ENCODE data around the gene NPDC1.
A peak's percentile ranks its signal among the peaks of the same experiment; 100 is the strongest.

The NPDC1 gene

GRCh38 chr9:137026384-137026783 lies 19.6 kb downstream of the NPDC1 start:
- DNase-seq (ENCODE audit: low read depth in 2 of 2): no peak

GRCh38 chr9:137025517-137025966 lies 20.4 kb downstream of the NPDC1 start:
- no peak for DNase-seq (ENCODE audit: low read depth in 2 of 2)

GRCh38 chr9:137023583-137023991 lies 22.4 kb downstream of the NPDC1 start:
- DNase-seq (ENCODE audit: low read depth in 2 of 2): no peak

DNA sequence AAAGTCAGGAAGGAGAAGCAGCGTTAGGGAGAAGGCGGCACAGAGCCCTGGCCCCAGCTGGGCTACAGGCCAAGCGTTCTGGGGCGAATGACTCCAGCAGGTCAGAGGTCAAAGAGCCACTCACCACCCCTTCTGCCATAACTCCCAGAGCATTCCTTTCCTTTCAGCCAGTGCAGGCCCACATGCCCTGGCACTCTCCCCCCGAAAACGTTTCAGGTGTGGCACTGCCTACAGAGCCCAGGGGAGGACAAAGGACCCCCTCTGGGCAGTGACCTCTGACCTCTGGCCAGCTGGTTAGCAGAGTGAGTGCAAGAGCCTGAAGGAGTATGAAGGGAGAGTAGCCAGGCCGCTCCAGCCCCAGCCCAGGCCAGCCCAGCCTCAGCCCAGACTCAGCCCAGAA lies 22.8 kb downstream of the NPDC1 start:
- no peak for DNase-seq (ENCODE audit: low read depth in 2 of 2)

DNA sequence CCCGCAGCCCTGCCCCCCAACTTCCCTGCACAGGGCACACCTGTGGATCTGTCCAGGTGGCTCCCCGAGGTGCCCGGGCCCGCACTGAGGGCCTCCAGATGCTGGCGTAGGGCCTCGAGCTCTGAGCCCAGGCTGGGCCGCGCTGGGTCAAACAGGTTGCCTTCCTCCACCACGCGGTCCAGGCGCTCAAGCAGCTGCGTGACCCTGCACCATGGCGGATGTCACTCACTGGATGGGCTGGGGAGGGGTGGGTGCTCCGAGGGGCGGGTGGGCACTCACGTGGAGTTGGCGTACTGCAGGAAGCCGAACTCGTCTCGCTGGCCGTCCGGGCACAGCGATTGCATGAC lies 23.3 kb downstream of the NPDC1 start:
- DNase-seq (ENCODE audit: low read depth in 2 of 2): no peak

- DNase-seq (ENCODE audit: low read depth in 2 of 2): peak; percentile 56 to 62
These were observed 23.9 kb downstream of the NPDC1 start for GRCh38 chr9:137021979-137022661.

DNA sequence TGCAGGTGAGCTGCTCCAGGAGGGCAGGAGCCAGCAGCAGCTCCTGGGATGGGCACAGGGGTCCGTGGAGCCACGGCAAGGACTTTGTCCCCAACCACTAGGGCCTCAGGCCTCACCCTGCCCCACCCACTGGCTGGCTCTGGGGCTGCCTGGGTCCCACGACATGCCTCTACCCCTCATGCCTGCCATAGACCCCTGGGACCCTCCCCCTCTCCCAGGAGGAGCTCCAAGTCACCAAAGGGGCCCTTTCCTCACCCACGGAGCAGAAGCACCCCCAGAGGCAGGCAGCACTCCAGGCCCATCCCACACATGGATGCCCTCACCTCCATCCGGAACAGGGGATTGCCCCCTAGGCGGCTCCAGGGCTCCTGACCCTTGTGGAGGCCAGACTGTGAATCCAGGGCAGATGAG lies 24.4 kb downstream of the NPDC1 start:
- no peak for DNase-seq (ENCODE audit: low read depth in 2 of 2)

- no peak for DNase-seq (ENCODE audit: low read depth in 2 of 2)
These were observed 25.0 kb downstream of the NPDC1 start for GRCh38 chr9:137020771-137021567.

DNA sequence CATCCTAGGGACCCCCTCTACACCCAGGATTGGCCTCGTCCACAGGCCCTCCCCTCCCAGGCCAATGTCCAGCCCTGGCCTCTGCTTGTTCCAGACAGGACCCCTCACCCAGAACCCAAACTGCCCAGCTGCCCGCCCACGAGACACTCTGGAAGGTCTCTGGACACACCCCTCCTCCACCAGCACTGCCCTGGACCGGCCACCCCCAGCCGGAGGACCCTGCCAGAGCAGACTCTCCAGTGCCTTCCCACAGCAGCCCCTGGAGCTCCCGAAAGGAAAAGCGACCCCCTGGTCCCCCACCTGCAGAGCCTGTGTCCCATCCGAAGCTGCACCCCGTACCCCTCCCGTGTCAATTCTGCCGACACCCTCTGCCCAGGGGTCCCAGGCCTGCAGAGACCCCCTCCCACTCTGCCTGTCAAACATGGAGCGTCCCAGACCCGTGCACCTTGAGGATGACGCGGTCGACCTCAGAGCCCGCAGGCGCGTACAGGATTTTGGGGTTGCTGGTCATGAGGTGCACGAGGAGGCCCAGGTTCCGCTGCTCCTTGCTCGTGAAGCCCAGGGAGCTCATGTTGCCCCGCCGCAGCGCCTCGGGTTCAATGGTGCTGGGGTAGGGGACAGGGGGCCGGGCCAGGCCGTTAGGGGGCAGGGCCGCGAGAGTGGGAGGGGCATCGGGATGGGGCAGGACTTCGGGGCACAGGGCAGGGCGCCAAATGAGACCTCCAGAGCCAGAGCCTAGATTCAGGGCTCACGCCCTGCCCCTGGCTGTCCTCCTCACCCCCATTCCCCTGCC lies 25.9 kb downstream of the NPDC1 start:
- no peak for DNase-seq (ENCODE audit: low read depth in 2 of 2)

DNA sequence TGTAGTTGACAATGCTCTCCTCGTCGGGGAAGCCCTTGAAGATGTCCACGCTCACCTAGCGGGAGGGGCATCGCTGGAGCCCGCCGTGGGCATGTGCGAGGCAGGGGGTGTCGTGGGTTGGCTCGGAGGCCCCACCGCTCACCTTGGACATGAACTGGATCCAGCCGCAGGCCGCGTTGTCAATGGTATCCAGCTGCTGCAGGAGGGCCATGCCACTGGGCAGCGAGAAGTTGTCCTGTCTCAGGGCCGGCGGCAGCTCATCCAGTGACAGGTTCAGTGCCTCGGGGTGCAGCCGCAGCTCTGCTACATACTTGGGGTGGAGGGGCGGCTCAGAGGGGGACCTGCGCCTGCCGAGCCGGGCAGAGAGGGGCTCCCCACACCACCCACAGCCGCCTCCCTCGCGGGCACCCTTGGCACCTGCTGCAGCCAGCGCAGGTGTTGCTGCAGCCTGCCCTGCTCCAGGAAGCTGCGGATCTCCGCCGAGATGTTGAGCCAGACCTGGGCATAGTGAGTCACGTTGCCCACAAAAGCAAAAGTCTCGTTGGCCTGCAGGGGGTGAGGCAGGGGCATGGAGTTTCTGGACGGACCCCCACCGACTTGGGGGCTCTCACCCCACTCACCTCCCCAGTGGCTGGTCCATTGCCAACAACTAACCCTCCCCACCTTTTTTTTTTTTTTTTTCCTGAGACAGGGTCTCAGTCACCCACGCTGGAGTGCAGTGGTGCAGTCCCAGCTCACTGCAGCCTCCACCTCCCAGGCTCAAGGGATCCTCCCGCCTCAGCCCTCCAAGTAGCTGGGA lies 27.0 kb downstream of the NPDC1 start:
- no peak for DNase-seq (ENCODE audit: low read depth in 2 of 2)

GRCh38 chr9:137017791-137018497 lies 28.0 kb downstream of the NPDC1 start:
- DNase-seq (ENCODE audit: low read depth in 2 of 2): no peak

- no peak for DNase-seq (ENCODE audit: low read depth in 2 of 2)
These were observed 28.9 kb downstream of the NPDC1 start for GRCh38 chr9:137017071-137017470.

- no peak for DNase-seq (ENCODE audit: low read depth in 2 of 2)
These were observed 29.5 kb downstream of the NPDC1 start for GRCh38 chr9:137016436-137016835.

- DNase-seq (ENCODE audit: low read depth in 2 of 2): no peak
These were observed 30.0 kb downstream of the NPDC1 start for GRCh38 chr9:137015976-137016375.

DNA sequence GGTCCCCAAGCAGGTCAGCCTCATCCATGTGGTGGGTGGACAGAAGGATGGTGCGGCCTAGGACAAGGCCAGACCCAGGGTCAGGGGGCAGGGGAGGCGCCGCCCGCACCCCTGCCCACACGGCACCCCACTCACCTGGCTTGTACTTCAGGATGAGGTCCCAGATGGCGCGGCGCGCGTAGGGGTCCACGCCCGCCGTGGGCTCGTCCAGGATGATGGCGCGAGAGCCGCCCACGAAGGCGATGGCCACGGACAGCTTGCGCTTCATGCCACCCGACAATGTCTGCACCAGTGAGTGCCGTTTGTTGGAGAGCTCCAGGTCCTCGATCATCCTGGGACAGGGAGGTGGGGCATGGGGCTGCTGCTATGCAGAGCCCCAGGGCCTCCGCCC lies 30.4 kb downstream of the NPDC1 start:
- DNase-seq (ENCODE audit: low read depth in 2 of 2): no peak

GRCh38 chr9:137014776-137015539 lies 31.0 kb downstream of the NPDC1 start:
- no peak for DNase-seq (ENCODE audit: low read depth in 2 of 2)

GRCh38 chr9:137014166-137014565 lies 31.8 kb downstream of the NPDC1 start:
- no peak for DNase-seq (ENCODE audit: low read depth in 2 of 2)

DNA sequence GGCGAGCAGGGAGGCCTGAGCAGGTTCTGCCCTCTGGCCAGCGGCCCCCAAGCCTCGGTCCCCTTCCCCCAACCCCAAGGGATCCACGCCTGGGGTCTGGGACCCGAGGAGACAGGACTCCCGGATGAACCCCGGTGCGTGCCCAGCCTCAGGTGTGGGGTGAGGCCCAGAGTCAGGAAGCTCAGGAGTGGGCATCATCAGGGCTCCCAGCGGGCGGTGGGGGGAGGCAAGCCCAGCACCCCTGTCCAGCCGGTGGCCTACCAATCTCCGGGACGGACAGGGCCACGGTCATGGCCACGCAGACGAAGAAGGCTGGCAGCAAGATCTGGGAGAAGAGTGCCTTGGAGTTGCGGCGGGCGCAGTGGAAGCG lies 32.4 kb downstream of the NPDC1 start:
- no peak for DNase-seq (ENCODE audit: low read depth in 2 of 2)

- DNase-seq (ENCODE audit: low read depth in 2 of 2): no peak
These were observed 33.0 kb downstream of the NPDC1 start for GRCh38 chr9:137012694-137013570.
